ENCODE results near the gene PELI1.
A peak's percentile ranks its signal among the peaks of the same experiment; 100 is the strongest.

PELI1 gene

GRCh38 chr2:64065516-64065915 lies 78.7 kb downstream of the PELI1 start:
- H3K4me3 Mint-ChIP-seq, result no peak overlapping the region
- H3K27ac Mint-ChIP-seq, result peak overlapping the region; percentile 5
- CTCF ChIA-PET, result no interaction called here
- H3K27me3 Mint-ChIP-seq, result no peaks in the 10 kb centered on the region
- H3K36me3 Mint-ChIP-seq, result peaks cover 3% of the 10 kb centered on the region
- peaks cover 26% of the 10 kb centered on the region for H3K4me1 Mint-ChIP-seq
- DNase-seq, result no peak
- H3K9me3 Mint-ChIP-seq, result peaks cover 2% of the 10 kb centered on the region

DNA sequence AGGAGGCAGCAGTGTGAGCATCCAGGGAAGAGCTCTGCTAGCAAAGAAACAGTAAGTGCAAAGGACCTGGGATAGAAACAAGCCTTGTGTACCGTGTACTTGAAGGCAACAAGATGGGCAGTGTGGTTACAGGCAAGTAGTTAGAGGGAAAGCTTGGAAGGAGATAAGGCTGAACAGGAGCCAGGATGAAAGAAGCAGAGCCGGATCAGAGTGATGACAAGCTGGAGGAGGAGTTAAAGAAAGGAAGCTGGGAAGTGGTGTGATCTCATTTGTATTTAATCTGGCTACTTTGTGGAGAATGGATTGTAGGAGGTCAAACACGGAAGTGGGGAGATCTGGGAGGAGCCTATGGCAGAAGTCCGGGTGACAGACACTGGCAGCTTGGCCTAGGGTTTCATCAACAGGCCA lies 80.3 kb downstream of the PELI1 start:
- DNase-seq, result no peak
- no peak overlapping the region for H3K4me3 Mint-ChIP-seq
- CTCF ChIA-PET, result interaction anchor here (0.7 to 2.2 kb wide), 2 partner anchors 10 to 267 kb away, joined by 3 to 7 read pairs; no protein-coding TSS in a partner anchor
- peaks cover 2% of the 10 kb centered on the region for H3K9me3 Mint-ChIP-seq
- H3K27ac Mint-ChIP-seq, result peak overlapping the region; percentile 0
- H3K36me3 Mint-ChIP-seq, result peaks cover 3% of the 10 kb centered on the region
- peaks cover 26% of the 10 kb centered on the region for H3K4me1 Mint-ChIP-seq
- no peaks in the 10 kb centered on the region for H3K27me3 Mint-ChIP-seq

- Mint-ChIP-seq H3K27ac (no peak overlapping the region), H3K27me3 (no peaks in the 10 kb centered on the region), H3K4me1 (peaks cover 26% of the 10 kb centered on the region), H3K4me3 (no peak overlapping the region), H3K9me3 (peaks cover 2% of the 10 kb centered on the region), H3K36me3 (peaks cover 3% of the 10 kb centered on the region)
- DNase-seq, result no peak
- CTCF ChIA-PET, result interaction anchor here (0.9 to 2.2 kb wide), 2 partner anchors 12 to 267 kb away, joined by 3 to 7 read pairs; no protein-coding TSS in a partner anchor
Measured at GRCh38 chr2:64063454-64063853, 80.8 kb downstream of the PELI1 start.

DNA sequence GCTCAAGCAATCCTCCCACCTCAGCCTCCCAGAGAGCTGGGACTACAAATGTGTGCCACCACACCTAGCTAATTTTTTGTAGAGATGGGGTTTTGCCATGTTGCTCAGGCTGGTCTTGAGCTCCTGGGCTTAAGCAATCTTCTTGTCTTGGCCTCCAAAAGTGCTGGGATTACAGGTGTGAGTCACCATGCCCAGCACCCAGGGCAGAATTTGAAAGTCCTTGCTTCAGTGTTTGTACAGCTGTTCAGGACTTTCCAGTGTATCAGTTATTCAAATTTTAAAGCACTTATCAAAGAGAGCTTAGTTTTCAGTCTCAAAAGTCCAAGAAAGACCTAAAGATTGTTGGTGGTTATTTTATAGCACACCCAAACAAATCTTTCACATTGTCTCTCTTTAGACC lies 81.4 kb downstream of the PELI1 start:
- H3K4me3 Mint-ChIP-seq, result no peak overlapping the region
- peaks cover 3% of the 10 kb centered on the region for H3K36me3 Mint-ChIP-seq
- H3K27me3 Mint-ChIP-seq, result no peaks in the 10 kb centered on the region
- H3K4me1 Mint-ChIP-seq, result peaks cover 26% of the 10 kb centered on the region
- DNase-seq, result no peak
- CTCF ChIA-PET, result interaction anchor here (0.9 to 2.2 kb wide), 2 partner anchors 11 to 268 kb away, joined by 3 to 7 read pairs; no protein-coding TSS in a partner anchor
- peak overlapping the region; percentile 66 for H3K27ac Mint-ChIP-seq
- peaks cover 2% of the 10 kb centered on the region for H3K9me3 Mint-ChIP-seq

DNA sequence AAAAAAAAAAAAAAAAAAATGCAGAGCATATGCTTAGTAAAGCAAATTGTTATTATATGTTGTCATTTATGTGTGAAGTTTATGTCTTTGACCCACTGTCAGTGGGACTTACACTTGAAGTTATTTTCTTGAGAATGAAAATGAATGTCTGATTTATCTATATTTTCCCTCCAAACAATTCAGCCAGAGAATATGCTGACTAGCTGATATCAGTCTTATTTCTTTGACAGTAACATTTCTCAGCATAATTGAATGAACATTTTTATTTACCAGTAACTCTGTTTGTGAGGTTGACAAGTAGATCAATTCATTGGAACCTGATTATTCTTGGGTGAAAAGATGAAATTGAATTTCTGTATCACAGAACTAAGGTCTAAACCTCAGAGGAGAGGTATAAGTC lies 85.0 kb downstream of the PELI1 start:
- no peak for DNase-seq
- Mint-ChIP-seq H3K4me1 (peaks cover 21% of the 10 kb centered on the region), H3K36me3 (no peaks in the 10 kb centered on the region), H3K27me3 (no peaks in the 10 kb centered on the region), H3K9me3 (no peaks in the 10 kb centered on the region), H3K27ac (no peak overlapping the region), H3K4me3 (no peak overlapping the region)
- CTCF ChIA-PET, result interaction anchor here (0.7 kb wide), 1 partner anchor 272 kb away, joined by 3 read pairs; no protein-coding TSS in a partner anchor

DNA sequence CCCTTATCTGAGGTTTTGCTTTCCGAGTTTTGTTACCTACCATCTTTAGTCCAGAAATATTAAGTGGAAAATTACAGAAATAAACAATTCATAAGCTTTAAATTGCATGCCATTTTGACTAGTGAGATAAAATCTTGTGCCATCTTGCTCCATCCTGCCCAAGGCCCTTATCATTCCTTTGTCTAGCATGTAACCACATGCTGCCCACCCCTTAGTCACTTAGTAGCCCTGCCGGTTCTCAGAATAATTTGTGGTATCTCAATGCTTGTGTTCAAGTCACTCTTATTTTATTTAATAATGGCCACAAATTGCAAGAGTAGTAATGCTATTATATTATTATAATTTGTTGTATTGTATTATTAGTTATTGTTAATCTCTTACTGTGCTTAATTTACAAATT lies 88.2 kb downstream of the PELI1 start:
- CTCF ChIA-PET, result interaction anchor here (10.6 kb wide), 1 partner anchor 273 kb away, joined by 180 read pairs; no protein-coding TSS in a partner anchor
- no peak overlapping the region for H3K27ac Mint-ChIP-seq
- no peaks in the 10 kb centered on the region for H3K36me3 Mint-ChIP-seq
- DNase-seq, result no peak
- H3K4me3 Mint-ChIP-seq, result no peak overlapping the region
- H3K27me3 Mint-ChIP-seq, result no peaks in the 10 kb centered on the region
- H3K9me3 Mint-ChIP-seq, result no peaks in the 10 kb centered on the region
- H3K4me1 Mint-ChIP-seq, result peaks cover 35% of the 10 kb centered on the region

DNA sequence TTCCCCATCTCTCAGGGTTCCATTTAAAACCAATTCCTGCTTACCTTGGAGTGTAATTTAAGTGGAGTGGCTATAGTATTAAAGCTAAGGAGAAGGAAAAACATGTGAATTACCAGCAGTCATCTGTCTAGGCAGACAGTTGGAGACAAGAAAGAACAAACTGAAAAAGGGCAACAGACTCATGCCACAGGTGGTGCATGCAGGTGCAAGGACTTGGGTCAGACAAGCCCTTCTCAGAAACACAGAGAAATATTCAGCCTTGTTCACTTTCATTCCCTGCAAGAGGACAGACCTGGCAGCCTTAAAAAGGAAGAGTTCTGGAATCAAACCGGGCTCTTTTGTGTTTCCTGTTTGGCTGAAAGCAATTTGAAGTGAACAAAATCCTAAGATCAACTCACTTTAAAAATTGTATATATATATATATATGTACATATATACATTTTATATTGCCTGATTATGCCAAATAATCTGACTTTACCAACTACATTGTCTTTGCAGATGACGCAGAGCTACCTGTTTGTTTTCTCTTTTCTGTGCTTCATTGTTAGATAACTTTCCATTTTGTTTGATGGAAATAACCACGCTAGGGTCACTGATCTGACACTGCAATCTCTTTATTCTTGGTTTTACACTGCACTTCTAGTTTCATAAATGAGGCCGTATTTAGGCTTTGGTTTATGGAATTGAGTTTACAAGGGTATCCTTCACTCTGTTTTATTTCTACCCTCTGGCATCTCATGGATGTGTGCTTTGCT lies 89.9 kb downstream of the PELI1 start:
- H3K27ac Mint-ChIP-seq, result no peak overlapping the region

GRCh38 chr2:64052463-64053241 lies 91.6 kb downstream of the PELI1 start:
- peak; percentile 41 for DNase-seq
- no peaks in the 10 kb centered on the region for H3K27me3 Mint-ChIP-seq
- peaks cover 48% of the 10 kb centered on the region for H3K4me1 Mint-ChIP-seq
- no peaks in the 10 kb centered on the region for H3K9me3 Mint-ChIP-seq
- H3K27ac Mint-ChIP-seq, result no peak overlapping the region
- no peaks in the 10 kb centered on the region for H3K36me3 Mint-ChIP-seq
- CTCF ChIA-PET, result interaction anchor here (1.1 to 10.6 kb wide), 2 partner anchors 276 to 433 kb away, joined by 3 to 180 read pairs; no protein-coding TSS in a partner anchor
- no peak overlapping the region for H3K4me3 Mint-ChIP-seq

More for the DNA sequence above, 89.9 kb downstream of the PELI1 start:
- H3K27me3 Mint-ChIP-seq, result no peaks in the 10 kb centered on the region
- no peaks in the 10 kb centered on the region for H3K9me3 Mint-ChIP-seq
- CTCF ChIA-PET, result interaction anchor here (0.6 to 10.6 kb wide), 3 partner anchors 10 to 274 kb away, joined by 3 to 180 read pairs (median 4); no protein-coding TSS in a partner anchor
- peaks cover 43% of the 10 kb centered on the region for H3K4me1 Mint-ChIP-seq
- no peaks in the 10 kb centered on the region for H3K36me3 Mint-ChIP-seq
- DNase-seq, result no peak
- H3K4me3 Mint-ChIP-seq, result no peak overlapping the region

DNA sequence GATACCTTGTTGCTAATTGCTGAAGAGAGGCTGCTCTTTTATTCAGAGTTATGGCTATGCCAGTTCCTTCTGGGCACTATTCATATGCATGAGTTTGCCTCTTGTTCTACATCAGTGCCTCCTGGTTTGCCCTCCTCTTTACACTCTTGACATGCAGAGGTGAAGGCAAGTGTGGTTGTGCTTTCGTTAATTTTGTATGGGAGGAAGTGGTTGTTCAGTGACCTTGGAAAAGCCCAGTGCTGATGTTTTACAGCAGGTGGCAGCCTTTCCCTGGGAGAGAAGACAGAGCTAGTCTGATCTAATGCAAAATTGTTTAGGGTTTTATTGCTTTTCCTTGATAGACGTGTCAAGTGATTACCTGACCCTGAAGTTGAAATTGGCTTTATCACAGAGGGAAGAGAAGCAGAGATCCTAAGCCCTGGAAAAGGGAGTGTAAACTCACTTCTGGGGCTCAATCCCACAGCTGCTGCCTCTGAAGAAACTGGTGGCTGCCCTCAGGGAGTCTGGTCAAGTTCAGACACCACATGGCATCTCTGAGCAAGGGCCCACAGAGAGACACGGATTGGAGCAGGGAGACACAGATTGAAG lies 94.5 kb downstream of the PELI1 start:
- H3K4me1 Mint-ChIP-seq, result peaks cover 44% of the 10 kb centered on the region
- H3K27me3 Mint-ChIP-seq, result no peaks in the 10 kb centered on the region
- CTCF ChIA-PET, result interaction anchor here (0.7 to 10.6 kb wide), 14 partner anchors 8 to 438 kb away, joined by 3 to 180 read pairs (median 4); no protein-coding TSS in a partner anchor
- no peaks in the 10 kb centered on the region for H3K9me3 Mint-ChIP-seq
- peak; percentile 83 for DNase-seq
- H3K4me3 Mint-ChIP-seq, result no peak overlapping the region
- H3K27ac Mint-ChIP-seq, result no peak overlapping the region
- H3K36me3 Mint-ChIP-seq, result no peaks in the 10 kb centered on the region

DNA sequence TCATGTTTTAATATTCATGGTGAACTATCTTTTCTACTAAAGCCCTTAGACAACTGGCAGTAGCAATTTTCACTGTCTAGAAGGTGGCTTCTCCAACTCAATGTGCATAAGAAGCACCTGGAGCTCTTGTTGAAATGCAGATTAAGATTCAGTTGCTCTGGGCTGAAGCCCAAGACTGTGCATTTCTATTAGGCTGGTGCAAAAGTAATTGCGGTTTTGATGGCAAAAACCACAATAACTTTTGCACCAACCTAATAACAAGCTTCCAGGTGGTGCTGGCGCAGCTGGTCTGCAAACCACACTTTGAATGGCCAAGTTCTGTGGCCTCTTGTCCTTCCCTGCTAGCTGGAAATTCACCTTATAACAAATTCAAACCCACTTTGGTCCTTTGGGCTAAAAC lies 98.3 kb downstream of the PELI1 start:
- no peak overlapping the region for H3K4me3 Mint-ChIP-seq
- H3K36me3 Mint-ChIP-seq, result no peaks in the 10 kb centered on the region
- no peak overlapping the region for H3K27ac Mint-ChIP-seq
- H3K9me3 Mint-ChIP-seq, result no peaks in the 10 kb centered on the region
- DNase-seq, result no peak
- no peaks in the 10 kb centered on the region for H3K27me3 Mint-ChIP-seq
- CTCF ChIA-PET, result interaction anchor here (0.6 to 10.6 kb wide), 4 partner anchors 23 to 441 kb away, joined by 3 to 180 read pairs (median 4); no protein-coding TSS in a partner anchor
- H3K4me1 Mint-ChIP-seq, result peaks cover 14% of the 10 kb centered on the region
